GM18867 (cell line): Measurements from ENCODE around the gene ACOX3.
A peak's percentile ranks its signal among the peaks of the same experiment; 100 is the strongest.
"Not testable (repeated sequence)": the region's sequence is repeated elsewhere in the genome, so short reads cannot be mapped to it uniquely, and the experiment has no call there.

Source experiments
- ATAC-seq: cut with Tn5 transposase; IDR thresholded peaks from one replicate; pipeline ENCODE4 v1.9.1; 2021; ENCODE audit warnings: mild to moderate bottlenecking, moderate library complexity; ENCODE audit not compliant: unreplicated experiment

ACOX3 gene

DNA sequence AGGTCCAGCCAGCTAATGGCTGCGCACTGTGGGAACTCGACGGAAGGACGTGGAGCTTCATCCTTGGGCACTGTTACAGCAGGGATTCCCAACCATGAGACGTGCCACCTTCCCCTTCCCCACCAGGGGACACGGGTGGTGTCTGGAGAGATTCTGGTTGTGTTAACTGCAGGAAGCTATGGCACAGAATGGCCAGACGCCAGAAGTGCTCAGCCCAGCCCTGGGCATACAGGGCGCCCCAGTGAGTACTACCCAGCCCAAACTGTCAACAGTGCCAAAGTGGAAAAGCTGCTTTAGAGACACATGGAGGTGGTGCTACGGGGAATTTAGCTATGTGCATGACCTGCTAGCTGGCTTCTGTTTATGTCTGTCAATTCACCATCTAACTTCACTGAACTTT lies 32.8 kb downstream of the ACOX3 start:
- no peak for ATAC-seq

DNA sequence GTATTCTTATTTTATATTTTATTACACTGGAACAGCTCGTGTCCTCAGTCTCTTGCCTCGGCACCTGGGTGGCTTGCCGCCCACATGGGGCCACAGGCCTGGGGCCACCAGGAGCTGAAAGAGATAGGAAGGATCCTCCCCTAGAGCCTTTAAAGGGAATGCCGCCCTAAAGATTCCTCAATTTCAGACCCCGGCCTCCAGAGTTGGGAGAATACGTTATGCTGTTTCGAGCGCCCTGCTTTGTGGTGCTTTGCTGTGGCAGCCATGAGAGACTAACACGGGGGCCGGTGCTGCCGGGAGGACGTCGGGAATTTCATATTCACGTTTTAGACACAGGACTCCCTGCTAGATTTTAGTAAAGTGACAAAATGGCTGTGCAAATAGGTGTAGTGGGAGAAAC lies 33.2 kb downstream of the ACOX3 start:
- no peak for ATAC-seq

DNA sequence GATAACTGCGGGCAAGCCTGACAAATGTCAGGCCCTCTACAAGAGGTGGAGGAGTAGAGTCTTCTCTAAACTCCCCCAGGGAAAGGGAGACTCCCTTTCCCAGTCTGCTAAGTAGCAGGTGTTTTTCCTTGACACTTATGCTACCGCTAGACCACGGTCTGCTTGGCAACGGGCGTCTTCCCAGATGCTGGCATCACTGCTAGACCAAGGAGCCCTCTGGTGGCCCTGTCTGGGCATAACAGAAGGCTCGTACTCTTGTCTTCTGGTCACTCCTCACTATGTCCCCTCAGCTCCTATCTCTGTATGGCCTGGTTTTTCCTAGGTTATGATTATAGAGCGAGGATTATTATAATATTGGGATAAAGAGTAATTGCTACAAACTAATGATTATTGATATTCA lies 33.6 kb downstream of the ACOX3 start:
- ATAC-seq: not testable (repeated sequence)

DNA sequence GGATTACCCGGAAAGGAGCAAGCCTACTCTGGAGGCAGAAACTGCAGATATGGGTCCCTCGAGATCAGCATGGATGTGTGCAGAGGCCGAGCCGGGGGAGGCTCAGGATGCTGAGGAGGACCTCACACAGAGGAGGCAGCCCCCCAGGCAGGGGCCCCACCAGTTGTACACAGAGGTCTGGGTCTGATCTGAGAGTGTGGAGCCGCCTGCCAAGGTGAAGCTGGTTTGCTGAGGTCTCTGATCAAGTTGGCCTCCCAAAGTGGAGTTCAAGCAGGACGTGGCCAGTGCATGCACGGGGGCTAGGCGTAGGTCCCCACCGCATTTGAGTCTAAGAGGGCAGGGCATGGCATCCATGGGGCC lies 35.0 kb downstream of the ACOX3 start:
- ATAC-seq: no peak

- ATAC-seq: no peak
Observed at GRCh38 chr4:8404791-8405515, 35.6 kb downstream of the ACOX3 start.

DNA sequence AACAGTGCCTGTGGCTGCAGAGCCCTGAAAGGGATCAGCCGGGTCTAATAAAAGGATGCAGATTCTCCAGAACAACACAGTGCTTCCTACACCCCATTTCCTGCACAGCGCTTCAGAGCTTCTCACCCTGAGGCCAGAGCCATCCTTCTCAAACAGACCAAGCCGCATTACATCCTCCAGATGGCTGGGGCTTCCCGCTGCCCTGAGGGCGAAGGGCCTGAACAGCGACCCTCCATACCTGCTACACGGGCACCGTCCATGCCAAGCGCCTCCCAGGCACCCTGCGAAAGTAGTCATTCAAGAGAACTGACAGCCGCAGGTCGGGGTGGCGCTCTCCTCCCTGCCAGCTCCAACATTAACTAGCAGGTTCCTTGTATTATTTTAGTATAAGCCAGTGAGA lies 36.5 kb downstream of the ACOX3 start:
- no peak for ATAC-seq

- no peak for ATAC-seq
Observed at GRCh38 chr4:8403173-8403753, 37.3 kb downstream of the ACOX3 start.

DNA sequence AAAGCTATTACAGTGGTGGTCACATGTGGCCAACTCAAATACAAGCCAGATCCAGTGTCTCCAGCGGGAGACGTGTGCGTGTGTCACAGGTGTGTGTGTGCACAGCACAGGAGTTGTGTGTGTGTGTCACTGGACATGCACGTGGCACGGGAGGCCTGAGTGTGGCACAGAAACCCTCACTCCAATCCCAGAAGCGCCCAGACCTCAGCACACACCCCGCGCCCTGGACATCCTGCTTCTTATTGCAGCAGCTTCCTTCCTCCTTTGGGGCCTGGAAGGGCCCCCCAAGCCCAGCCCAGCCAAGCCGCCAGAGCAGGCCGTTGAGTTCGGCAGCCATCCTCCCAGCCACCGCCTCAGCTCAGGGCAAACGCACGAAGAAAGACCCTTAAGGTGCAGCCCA lies 37.9 kb downstream of the ACOX3 start:
- no peak for ATAC-seq

GRCh38 chr4:8402181-8402597 lies 38.3 kb downstream of the ACOX3 start:
- ATAC-seq: no peak

DNA sequence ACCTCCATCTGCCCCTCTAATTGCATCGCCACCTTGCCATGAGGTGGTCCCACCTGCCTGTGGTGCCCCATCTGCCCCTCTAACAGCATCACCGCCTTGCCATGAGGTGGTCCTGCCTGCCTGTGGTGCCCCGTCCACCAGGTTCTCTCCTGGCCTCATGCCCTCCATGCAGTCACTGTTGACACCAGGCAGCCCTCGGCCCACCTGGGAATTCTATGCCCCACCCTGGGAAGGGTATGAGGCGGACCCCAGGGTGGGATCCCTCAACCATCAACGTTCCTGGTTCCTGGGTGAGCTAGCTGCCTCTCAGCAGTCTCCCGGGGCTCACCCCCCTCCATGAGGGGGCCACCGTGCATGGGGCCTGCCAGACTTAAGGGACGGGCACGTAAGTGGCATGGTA lies 38.9 kb downstream of the ACOX3 start:
- ATAC-seq: no peak

GRCh38 chr4:8400632-8401325 lies 39.7 kb downstream of the ACOX3 start:
- no peak for ATAC-seq

GRCh38 chr4:8399298-8399697 lies 41.2 kb downstream of the ACOX3 start:
- no peak for ATAC-seq

DNA sequence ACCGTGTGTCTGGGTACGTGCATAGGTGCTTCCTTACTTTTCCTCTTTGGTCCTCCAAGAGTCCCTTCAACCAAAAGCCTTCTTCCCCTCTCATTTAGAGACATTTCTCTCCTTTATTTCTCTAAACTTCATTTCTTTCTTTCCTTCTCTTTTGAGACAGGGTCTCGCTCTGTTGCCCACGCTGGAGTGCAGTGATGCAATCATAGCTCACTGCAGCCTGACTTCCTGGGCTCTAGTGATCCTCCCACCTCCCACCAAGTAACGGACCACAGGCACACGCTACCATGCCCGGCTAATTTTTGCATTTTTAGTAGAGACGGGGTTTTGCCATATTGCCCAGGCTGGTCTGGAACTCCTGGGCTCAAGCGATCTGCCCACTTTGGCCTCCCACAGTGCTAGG lies 42.2 kb downstream of the ACOX3 start:
- ATAC-seq: no peak

DNA sequence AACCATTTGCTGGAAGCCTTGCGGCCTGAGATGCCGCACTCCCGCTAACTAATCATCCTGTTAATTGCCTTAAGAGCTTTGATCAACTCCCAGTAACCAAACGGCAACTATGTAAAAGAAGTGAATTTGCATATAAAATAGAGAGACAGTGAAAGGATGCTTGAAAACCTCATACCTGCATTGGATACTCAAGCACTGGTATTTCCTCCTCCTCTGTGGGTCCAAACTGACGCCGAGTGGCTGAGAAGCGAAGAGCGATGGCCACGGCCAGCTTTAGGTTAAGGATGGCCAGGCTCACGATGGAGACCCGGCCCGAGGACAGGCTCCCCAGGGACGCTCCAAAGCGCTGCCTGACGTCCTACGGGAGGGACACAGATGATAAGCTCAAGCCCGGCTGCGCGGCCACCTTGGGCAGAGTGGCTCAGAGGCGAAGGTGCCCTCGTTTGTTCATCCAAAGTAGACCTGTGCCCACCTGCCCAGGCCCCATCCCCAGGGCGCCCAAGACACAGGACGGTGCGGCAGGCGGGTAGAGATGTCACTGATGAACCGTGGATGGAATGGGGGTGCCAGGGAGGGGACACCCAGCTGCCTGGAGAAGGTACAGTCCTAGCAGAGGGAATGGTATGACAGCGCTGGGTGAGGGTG lies 43.6 kb downstream of the ACOX3 start:
- ATAC-seq: no peak

DNA sequence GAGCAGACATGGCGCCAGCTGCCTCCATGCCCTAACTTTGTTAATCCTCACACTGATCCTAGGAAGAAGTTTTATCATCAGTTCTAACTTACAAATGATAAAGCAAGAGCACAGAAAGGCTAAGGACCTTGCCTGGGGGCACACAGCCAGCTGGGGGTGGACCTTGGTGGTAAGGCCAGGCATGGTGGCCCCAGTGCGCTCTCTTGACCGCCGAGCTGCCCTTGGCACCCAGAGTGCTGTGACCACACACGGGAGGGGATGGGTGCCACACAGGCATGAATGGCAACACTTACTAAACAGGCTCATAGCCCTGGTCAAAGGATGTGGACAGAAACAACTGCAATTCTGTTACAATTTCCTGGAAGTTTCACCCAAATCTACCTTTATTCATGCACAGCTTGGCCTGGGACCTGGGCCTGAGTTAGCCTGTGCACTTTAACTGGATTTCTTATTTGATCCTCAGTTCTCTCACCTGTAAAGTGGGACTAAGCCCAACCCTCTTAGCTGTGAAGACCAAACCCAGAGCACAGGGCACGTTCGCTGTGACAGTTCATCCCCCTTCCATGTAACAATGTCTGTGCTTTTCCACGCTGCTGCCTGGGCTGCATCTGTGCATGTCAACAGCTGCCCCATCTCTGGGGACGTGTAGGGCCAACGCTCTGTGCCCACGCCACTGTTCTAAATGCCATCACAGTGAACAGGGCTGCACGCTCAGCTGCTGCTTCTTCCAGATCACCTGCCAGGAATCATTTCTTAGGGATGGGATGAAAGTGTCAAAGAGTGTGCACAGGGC lies 44.8 kb downstream of the ACOX3 start:
- ATAC-seq: no peak

GRCh38 chr4:8394806-8395205 lies 45.7 kb downstream of the ACOX3 start:
- no peak for ATAC-seq

DNA sequence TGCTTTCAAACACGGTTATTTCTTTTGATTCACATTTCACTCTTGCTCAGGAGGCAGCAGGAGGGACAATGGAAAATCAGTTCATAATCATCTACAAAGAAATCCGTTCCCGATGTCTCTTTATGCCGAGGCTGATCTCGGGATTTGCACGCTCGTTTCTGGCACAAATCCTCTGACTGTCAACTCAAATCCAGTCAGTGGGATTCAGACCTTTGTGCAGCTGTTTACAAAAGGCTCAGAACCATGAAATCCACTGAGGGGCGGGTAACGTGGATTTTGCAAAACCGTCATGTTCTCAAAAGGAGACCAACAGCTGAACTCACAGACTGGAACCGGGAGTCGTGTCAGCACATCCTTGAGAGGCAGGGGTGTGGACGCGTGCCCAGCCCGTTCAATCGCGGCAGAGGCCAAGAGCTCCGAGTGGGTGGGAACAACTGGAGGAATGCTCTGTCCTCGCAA lies 46.4 kb downstream of the ACOX3 start:
- no peak for ATAC-seq

GRCh38 chr4:8393593-8394038 lies 46.9 kb downstream of the ACOX3 start:
- no peak for ATAC-seq

- ATAC-seq: no peak
Observed at GRCh38 chr4:8392591-8393190, 47.8 kb downstream of the ACOX3 start.

DNA sequence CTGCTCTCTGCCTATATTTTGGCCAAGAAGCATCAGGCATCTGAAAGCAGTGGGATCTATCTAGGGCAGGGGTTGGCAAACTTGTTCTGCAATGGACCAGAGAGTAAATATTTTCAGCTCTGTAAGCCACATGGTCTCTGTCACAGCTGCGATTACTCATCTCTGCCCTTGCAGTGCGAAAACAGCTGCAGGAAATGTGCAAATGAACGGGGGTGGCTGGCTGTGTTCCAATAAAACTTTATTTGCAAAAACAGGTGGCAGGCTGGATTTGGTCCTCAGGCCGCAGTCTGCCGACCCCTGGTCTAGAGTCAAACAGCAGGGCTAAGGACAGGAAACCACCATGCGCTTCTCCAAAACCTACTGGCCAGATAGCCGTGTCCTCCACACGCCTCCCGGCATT lies 48.6 kb downstream of the ACOX3 start:
- ATAC-seq: peak; percentile 90
